ENCODE results near the gene CRYBG1.

The CRYBG1 gene

DNA sequence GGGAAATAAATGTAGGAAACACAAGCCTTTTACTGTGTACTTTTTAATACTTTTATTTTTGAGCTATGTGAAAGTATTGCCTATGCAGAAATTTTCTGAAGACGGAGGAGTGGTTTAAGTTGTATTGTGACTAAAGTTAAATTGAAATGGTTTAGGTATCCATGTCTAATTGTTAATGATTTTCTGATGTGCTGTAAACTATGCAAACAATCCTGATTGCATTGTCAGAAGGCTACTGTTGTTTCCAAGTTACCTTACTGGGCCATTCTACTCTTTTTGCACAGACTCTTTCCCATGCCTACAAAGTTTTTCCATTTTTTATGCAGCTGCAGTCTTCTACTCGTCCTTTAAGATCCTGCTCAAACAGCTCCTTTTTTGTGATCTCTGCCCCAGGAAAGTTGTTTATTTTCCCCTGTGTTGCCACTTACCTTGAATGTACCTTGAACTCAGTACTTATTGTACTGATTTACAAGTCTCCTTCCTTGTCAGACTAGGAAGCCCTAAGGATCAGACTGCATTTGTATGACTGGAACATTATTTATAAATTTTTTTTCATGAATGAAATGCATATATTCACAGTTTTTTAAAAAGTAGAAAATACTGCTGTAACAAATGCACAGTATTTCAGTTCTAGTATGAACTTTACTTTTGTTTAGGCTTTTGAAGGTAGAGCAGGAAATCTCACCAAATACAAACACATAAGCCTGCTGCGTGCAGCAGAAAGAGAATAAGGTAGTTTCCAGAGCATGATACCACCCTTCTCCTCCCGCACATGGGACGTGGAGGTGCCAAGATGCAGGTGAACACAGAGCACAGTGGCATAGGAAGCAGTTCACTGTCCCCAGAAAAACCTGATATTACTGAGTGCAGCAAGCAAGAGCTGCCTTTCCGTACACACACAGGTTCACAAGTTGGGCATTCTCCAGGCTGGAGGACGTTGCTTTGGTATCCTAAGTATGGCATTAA lies 97.8 kb downstream of the CRYBG1 start:
- DNase-seq (ENCODE audit: low read depth, low spot score), result no peak

DNA sequence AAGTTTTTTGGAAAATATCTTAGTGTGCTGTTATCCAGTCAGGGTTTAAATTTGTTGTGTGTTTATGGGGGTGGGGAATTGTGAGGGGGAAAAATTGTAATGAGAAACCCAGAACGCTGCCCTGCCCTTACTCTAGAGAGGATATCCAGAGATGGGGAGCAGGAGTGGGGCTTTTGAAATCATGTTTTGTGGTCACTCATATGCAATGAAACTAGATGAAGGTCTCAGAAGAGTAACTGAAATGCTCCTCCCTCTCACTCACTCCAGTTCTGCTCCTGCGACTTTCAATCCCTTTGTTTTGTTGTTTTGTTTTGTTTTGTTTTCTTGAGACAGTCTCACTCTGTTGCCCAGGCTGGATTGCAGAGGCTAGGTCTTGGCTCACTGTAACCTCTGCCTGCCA lies 100.0 kb downstream of the CRYBG1 start:
- no peak for DNase-seq (ENCODE audit: low read depth, low spot score)

DNA sequence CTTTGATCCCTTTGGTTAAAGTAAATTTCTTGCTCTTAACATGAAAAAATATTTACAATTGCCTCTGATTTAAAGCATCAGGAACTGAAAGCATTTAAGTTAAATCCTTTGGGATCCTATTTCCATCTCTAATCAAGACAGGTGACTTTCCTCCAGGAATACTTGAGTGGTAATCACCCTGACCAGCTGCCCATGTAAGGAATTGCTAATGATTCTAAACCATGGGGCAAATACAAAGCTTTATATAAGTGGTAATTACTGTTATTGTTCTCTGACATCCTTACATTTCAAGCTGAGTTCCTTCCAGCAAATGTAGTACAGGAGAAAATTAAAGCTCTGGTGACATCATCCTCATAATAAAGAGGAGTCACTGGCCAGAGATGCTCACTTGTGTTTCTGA lies 100.6 kb downstream of the CRYBG1 start:
- no peak for DNase-seq (ENCODE audit: low read depth, low spot score)

DNA sequence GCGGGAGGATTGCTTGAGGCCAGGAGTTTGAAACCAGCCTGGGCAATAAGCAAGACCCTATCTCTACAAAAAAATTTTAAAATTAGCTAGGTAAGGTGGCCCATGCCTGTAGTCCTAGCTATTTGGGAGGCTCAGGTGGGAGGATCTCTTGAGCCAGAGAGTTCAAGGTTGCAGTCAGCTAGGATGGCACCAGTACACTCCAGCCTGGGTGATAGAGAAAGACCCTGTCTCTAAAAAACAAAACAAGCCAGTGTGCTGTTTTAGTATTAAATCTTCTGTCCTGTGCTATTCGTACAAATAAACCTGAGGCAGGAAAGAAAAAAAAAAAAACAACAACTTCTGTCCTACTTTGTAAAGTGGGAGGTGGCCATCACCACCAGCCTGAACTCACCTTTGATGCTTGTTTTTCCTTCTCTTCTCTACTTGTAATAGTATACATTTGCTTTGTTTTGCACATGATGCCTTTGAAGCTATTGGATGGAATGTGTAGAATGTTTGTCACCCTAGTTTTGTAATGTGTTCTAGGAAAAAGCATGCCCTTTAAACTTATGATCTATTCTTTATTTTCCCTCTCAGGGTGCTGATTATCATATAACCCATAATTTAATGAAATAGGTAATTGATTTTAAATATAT lies 102.5 kb downstream of the CRYBG1 start:
- DNase-seq (ENCODE audit: low read depth, low spot score), result no peak

DNA sequence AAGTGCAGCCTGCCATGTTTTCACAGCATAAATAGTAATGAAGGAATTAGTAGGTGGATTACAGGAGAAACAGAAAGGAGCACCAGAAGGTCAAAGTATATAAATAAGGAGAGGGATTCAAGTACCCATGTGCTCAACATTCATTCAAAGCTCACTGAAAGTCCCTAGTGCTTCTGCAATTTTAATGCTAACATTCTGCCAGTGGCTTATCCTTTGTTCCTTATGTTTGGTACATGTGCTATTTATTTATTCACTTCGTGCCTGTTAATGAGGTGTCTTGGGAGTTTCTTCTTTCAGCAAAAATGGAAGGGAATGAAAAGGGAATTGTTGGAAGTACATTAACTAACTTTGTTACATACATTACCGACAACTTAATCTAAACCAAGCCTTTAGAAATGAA lies 105.7 kb downstream of the CRYBG1 start:
- no peak for DNase-seq (ENCODE audit: low read depth, low spot score)

DNA sequence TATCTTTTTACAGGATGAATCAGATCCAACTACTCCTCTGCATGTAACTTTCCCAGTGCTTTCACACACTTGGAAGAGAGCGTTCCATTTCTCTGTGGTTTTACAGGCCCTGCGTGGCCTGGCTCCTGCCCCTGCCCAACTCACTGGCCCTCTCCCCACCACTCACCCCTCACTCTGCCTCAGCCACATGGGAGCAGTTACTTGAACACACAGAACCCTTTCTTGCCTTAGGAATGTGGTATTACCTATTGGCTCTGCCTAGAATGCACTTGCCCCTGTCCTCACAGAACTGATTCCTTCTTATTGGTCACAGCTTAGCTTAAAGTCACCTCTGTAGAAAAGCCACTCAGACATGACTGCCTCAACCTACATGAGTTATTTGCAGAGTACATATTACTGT lies 108.4 kb downstream of the CRYBG1 start:
- DNase-seq (ENCODE audit: low read depth, low spot score), result no peak

DNA sequence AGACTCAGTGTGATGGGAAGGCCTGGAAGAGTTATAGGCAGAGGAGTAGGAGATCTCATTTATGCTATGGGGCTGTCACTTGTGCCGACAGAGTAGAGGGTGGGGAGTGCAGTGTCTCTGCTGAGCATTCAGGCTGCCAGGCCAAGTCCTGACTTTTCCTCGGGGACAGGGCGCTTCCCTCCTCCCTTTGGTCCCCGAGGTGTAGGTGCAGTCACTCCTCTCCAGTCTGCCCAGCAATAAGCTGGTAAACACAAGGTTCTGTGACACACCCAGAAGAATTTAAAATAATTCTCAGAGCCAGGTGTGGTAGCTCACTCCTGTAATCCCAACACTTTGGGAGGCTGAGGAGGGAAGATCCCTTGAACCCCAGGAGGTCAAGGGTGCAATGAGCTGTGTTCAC lies 109.4 kb downstream of the CRYBG1 start:
- no peak for DNase-seq (ENCODE audit: low read depth, low spot score)

DNA sequence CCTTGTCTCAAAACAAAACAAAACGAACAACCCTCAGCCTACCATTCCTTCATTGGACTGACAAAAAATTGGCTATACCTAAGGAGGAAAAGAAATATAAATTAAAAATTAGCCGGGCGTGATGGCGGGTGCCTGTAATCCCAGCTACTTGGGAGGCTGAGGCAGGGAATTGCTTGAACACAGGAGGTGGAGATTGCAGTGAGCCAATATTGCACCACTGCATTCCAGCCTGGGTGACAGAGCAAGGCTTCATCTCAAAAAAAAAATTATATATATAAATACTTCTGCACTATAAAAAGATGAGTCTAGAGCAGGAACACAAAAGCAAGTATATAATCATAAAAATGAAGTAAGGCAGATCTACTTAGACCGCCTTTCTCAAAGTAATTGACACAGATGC lies 109.8 kb downstream of the CRYBG1 start:
- no peak for DNase-seq (ENCODE audit: low read depth, low spot score)

DNA sequence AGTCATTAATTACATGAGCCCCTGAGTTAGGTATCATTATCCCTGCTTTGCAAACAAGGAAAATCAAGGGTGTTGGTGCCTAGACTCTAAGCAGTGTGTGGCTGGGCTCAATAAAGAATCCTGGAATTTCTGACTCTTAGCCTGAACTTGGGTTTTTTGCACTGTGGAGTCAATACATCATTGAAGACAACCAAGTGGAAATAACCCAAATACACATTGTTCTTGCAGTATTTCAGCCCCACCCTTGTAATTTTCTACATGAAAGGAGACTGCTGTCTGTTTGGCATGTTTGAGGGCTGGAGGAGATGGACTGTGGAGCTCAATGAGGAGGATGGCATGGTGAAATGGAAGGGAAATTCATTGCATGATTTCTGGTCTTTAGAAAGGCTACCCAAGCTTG lies 110.3 kb downstream of the CRYBG1 start:
- DNase-seq (ENCODE audit: low read depth, low spot score), result no peak

DNA sequence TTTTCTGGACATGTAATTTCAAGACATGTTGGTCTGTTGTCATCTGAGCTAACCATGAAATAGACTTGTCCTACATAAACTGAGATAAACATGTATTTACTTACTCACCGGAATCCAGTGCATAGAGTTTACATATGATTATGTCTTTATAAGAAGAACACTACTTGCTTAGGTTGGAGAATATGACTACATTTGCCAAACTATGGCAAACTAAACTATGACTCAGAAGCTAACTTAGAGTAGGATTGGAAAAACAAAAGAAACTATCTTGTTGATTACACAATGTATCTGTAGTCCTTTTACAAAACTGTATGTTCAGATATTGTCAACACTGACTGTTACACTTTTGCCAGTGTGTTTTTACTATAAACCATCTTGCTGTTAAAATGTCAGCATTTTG lies 113.3 kb downstream of the CRYBG1 start:
- DNase-seq (ENCODE audit: low read depth, low spot score), result no peak

DNA sequence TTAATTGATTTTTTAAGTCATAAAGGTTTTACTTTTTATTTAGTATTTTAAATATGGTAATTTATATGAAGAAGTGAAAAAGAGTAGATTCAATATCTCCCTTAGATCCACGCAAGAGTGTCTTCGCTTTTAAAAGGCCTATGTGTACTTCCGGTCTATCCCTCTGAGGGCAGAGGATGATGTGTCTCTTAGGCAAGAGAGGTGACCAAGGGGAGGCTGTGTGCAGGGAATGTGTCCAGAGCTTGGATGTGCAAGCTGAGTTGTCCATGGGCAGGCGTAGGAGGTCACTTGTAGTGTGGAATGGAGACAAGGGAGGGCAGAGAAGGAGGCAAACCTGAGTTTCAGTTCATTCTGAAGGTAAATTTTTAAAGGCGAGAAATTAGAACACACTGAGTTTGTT lies 113.9 kb downstream of the CRYBG1 start:
- no peak for DNase-seq (ENCODE audit: low read depth, low spot score)

DNA sequence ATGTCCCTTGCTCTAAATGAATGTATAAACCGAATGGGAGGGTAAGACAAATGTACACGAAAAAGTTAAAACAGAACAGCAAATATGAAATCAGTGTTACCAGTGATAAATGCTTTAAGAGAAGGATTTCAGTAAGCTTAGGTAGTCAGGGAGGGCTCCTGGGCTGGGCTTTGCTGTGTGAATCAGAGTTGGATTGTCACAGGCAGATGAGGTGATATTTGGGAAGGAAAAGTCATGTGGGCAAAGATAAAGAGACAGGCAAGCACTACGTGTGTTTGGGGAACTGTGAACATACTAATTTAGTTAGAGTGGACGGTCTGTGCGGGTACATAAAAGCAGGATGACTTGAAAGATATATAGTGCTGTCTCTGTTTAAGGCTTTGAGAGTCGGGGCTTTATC lies 114.8 kb downstream of the CRYBG1 start:
- no peak for DNase-seq (ENCODE audit: low read depth, low spot score)

DNA sequence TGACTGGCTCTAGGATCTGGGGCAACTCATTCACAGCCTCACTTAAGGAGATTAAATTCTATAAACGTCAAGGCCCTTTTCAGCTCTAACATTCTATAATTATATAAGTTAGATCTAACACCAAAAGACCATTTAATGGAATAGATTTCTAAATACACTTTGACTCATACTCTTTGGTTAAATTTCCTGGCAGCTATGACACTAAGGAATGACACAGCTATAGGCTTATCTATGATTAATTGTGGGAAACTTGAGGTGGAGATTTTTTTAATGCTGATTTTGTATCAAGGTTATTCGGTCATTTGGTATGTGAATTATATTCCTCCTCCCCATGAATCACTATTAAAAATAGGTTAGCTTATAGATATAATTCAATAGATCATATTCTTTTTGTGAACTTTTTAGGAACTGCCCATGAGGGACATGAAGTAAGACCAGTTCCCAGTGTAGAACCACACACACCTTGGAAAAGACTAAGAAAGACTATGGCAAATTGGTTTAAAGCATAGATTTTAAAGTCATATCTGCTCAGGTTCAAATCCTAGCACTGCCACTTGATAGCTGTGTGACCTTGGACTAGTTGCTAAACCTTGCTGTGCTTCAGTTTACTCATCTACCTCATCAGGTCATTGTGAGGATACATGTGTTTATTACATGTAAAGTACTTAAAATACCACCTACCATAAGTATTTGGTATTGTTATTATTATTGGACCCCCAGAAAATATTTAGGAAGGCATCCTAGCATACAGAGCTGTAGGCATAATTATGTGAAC lies 116.0 kb downstream of the CRYBG1 start:
- no peak for DNase-seq (ENCODE audit: low read depth, low spot score)

DNA sequence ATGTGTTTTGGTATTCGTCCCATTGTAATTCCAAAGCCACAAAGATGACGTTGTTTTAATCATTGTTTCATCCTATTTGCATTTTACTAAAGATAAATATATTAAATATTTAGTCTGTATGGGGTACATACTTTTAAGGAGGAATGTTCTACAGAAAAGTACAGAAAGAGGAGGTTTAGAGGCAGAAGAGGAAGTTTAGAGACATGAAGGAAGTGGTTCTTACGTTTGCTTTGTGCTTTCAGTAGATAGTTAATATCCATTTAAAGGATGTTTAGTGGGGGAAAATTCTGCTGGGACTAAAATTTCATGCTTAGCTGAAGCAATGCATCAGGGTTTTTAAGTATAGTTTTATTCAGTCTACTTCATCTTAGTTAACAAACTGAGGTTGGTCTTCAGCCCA lies 116.6 kb downstream of the CRYBG1 start:
- DNase-seq (ENCODE audit: low read depth, low spot score), result no peak

DNA sequence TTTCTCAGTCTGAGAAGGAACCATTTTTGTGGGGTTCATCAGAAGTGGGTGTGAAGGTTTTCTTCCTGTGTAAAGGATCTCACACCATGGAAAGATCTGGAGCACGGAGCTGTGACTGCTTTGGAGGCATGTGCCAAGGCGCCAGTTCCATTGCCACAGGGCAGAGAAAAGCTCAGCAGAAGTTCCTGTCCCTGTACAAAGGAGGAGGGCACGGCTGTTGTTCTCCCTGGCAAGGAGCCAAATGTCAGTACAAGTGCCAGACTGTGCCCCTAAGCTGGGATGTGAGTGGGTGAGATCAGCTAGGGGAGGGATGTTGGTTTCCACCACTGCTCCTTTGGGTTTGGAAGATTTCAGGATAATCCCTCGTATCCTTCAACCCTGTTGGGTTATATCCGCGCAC lies 117.3 kb downstream of the CRYBG1 start:
- DNase-seq (ENCODE audit: low read depth, low spot score), result no peak

DNA sequence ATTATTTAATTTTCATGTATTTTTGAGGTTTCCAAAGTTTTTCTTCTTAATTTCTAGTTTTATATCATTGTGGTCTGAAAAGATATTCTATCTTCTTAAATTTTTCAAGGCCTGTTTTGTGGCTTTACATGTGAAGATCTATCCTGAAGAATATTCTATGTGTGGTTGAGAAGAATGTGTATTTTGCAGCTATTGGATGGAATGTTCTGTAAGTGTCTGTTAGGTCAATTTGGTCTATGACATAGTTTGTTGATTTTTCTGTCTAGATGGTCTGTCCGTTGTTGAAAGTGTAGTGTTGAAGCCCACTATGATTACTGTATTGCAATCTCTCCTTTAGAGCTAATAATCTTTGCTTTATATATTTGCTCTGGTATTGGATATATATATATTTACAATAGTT lies 125.7 kb downstream of the CRYBG1 start:
- DNase-seq (ENCODE audit: low read depth, low spot score), result no peak

DNA sequence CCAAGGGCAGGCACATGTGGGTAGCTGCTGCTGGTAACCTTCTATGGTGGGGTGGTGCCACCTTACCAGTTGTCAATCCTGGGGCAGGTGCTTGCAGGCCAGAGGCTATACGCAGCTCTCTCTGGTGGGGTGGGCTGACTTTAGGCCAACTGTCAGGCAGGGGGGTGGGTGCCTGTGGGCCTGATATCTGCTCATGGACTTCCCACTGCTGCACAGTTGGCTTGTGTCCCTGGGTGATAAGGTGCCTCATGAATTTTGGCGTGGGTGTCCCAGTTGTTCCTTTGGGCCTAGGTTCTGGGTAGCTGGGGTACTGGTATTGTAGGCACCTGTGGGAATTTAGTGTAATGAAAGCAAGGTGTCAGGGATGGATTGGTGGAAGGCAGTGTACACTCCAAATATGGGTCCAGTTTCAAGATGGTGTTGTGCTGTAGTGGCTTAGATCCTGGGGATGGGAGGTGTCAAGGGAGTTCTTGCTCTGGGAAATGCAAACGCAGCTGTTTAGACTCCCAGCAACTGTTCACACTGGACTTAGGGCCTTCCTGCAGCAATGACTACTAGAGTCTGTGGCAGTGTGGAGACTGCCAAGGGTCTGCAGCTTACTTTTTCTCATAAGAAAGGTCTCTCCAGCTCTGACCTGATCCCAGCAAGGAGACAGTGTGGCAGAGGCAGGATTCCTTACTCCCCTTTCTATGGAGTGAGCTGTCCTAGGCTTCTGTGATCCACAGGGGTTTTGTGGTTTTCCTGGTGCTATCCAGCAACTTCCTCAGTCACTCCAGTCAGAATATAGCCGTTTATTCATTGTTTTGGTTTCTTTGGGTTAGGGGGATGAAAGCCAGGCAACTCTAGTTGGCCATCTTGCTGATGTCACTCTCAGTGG lies 128.2 kb downstream of the CRYBG1 start:
- no peak for DNase-seq (ENCODE audit: low read depth, low spot score)

DNA sequence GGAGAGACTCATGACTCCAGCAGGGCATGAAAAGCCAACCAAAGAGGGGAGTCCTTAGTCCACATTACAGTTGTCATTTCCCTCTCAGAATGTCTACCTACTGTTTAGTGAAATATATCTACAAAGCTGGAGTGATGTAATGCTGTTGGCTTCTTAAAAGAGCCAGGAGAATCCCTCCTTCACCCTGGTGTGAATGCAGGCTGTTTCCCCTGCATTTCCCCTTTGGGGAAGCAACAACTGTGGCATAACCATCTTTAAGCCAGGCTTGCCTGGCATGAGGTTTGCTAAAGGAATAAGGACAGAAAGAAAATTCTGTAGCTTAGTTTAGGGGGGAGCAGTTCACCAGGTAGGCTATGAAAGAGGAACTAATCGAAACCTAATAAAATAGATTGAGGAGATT lies 129.5 kb downstream of the CRYBG1 start:
- DNase-seq (ENCODE audit: low read depth, low spot score), result no peak

DNA sequence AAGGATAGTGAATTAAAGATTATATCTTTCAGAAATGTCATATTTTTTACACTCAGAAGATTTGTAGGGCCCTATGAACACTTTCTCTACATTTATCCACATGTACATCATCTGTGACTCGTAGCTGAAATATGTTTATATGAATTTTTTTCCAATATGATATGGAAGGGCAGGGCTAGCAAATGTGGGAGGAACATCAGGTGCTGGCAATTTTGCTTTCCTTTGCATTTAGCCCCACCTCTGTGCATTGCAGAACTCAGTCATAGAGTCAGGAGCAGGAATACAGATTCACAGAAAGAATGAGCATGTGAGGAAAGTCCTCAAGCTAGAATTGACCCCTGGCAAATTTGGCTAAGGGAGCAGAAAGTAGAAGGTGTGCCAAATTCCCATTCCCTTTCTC lies 129.9 kb downstream of the CRYBG1 start:
- no peak for DNase-seq (ENCODE audit: low read depth, low spot score)

DNA sequence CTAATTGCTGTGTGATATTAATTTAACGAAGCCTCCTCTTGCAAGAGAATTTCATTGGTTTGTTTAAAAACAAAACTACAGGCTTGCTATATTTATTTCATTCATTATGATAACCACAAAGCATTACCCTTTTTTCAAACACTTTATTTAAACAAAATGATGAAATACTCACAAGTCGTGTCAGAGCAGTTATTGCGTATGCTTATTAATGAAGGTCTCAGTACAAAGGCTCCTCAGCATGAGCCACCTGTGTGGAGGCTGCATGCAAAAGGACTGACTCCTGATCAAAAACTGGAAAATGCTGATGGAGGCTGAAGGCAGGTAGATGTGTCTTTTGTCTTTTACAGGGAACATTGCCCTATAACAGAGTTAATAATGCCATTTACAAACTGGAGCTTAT lies 130.5 kb downstream of the CRYBG1 start:
- DNase-seq (ENCODE audit: low read depth, low spot score), result no peak

DNA sequence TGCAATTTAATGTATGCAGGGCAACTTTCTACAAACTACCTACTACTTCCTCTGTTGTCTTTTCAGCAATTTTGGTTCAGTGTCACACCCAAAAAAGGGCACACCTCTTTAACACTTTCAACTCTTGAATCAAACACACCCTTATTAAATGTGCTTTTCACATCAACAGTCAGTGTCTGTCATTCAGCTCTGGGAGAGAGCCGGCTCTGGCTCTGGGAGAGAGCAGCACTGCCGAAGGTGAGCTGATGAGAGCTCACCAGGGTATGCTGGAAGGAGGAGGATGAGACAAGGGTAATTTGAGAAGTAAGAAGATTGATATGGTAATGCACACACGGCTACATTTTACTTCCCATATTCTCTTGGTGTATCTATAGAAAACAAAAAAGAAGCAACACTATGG lies 134.5 kb downstream of the CRYBG1 start:
- no peak for DNase-seq (ENCODE audit: low read depth, low spot score)

DNA sequence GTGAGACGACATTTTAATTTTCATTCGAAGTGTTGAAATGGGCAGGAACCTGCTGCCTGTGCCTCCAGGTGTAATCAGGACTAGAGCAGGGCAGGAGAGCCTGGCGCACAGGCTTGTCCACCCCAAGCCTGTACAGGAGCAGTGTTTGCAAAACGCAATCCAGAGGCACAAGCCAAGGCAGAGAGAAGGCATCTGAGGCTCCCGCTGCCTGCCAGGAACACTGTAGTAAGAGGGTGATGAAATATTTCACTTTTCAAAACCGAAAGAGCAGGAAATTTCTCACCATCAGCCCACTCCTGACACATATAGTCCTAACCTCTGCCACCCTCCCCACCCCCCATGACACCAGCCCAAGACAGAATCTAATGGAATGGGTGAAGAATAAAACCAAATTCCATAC lies 136.3 kb downstream of the CRYBG1 start:
- DNase-seq (ENCODE audit: low read depth, low spot score), result no peak

All from brain pericyte (primary cell).